K562 (cell line): ENCODE results near the gene IL4I1. TPM values are rescaled to one million over a fixed set of nuclear protein-coding genes. Genes with fewer than 3 reads are reported as not detected.

Source experiments
- BCL6 ChIP-seq: fragments of 250-450 bp; sonication (Bioruptor Pico); IDR thresholded peaks from 2 replicates; pipeline ENCODE4 v1.4.0; 2020
- CEBPG ChIP-seq, 3 experiments: fragments of 200-800 bp in 1 of 3; sonication (Bioruptor generic) in 1 of 3; sonication (generic) in 1 of 3; formaldehyde crosslinking in 1 of 3; IDR thresholded peaks in 2 of 3; conservative IDR thresholded peaks in 1 of 3; 2 replicates each; pipeline versions ENCODE4 v1.6.1 to v1.8.0; 2016 to 2022; ENCODE audit warnings: missing compliant biosample characterization in 2 of 3, missing genetic modification characterization in 2 of 3, mild to moderate bottlenecking in 1 of 3, missing genetic modification reagents in 1 of 3
- EP300 ChIP-seq: IDR thresholded peaks from 2 replicates; pipeline ENCODE4 v1.6.1; 2012; ENCODE audit warnings: low read length, improper control_type of control experiment
- EP400 ChIP-seq: fragments of 450-650 bp; IDR thresholded peaks from 2 replicates; pipeline ENCODE4 v1.6.1; 2017; ENCODE audit warnings: antibody characterized with exemption, mild to moderate bottlenecking, moderate library complexity
- ESRRB ChIP-seq: fragments of 250-450 bp; sonication (Bioruptor Pico); IDR thresholded peaks from 2 replicates; pipeline ENCODE4 v1.5.0; 2020; ENCODE audit warnings: mild to moderate bottlenecking, moderate library complexity, borderline replicate concordance
- IRF2 ChIP-seq: sonication (generic); formaldehyde crosslinking; IDR thresholded peaks from 2 replicates; pipeline ENCODE4 v1.8.1; 2022; ENCODE audit warnings: mild to moderate bottlenecking, missing genetic modification reagents
- KDM1A ChIP-seq, 2 experiments: fragments of 450-650 bp; IDR thresholded peaks; 2 replicates each; pipeline ENCODE4 v1.6.1; 2016; ENCODE audit warnings: mild to moderate bottlenecking in 2 of 2
- MEF2D ChIP-seq: conservative IDR thresholded peaks from 2 replicates; pipeline ENCODE4 v1.6.1; 2016; ENCODE audit warnings: low read depth, missing genetic modification characterization, missing compliant biosample characterization
- MYBL2 ChIP-seq, 2 experiments: fragments of 450-650 bp in 1 of 2; sonication (generic) in 1 of 2; formaldehyde crosslinking in 1 of 2; IDR thresholded peaks; 2 replicates each; pipeline versions ENCODE4 v1.6.1 to v1.8.1; 2017 to 2022; ENCODE audit warnings: borderline replicate concordance in 1 of 2, inconsistent platforms in 1 of 2, low read depth in 1 of 2, mild to moderate bottlenecking in 1 of 2, missing genetic modification reagents in 1 of 2, moderate library complexity in 1 of 2
- PHF8 ChIP-seq: fragments of 200-600 bp; sonication (generic); IDR thresholded peaks from 2 replicates; pipeline ENCODE4 v1.6.1; 2012; ENCODE audit warnings: mixed run types, mild to moderate bottlenecking, inconsistent platforms, low read length, moderate library complexity, borderline replicate concordance
- RUNX1 ChIP-seq: sonication (generic); IDR thresholded peaks from 2 replicates; pipeline ENCODE4 v1.6.1; 2016; ENCODE audit warnings: antibody characterized with exemption, low read depth
- SAP30 ChIP-seq: fragments of 200-600 bp; sonication (generic); IDR thresholded peaks from 2 replicates; pipeline ENCODE4 v1.6.1; 2012; ENCODE audit warnings: borderline replicate concordance, low read depth, mild to moderate bottlenecking, moderate library complexity, low read length, control low read depth, inconsistent platforms; ENCODE audit not compliant: insufficient read depth, poor library complexity, severe bottlenecking
- SMAD4 ChIP-seq: fragments of 250-450 bp; sonication (Bioruptor Pico); conservative IDR thresholded peaks from 2 replicates; pipeline ENCODE4 v1.8.0; 2021; ENCODE audit warnings: inconsistent platforms, mild to moderate bottlenecking, moderate library complexity
- SRSF1 ChIP-seq: fragments of 200-400 bp; formaldehyde crosslinking; IDR thresholded peaks from 2 replicates; pipeline ENCODE4 v1.6.1; 2017; ENCODE audit warnings: mild to moderate bottlenecking, low read depth, low read length, moderate library complexity
- TAF15 ChIP-seq: fragments of 200-400 bp; formaldehyde crosslinking; IDR thresholded peaks from 2 replicates; pipeline ENCODE4 v1.6.1; 2017; ENCODE audit warnings: mild to moderate bottlenecking, low read depth, low read length, moderate library complexity
- TBL1XR1 ChIP-seq, 2 experiments: IDR thresholded peaks; 2 replicates each; pipeline ENCODE4 v1.6.1; 2012; ENCODE audit warnings: improper control_type of control experiment in 2 of 2, low read length in 2 of 2, mild to moderate bottlenecking in 1 of 2
- ZBTB1 ChIP-seq: sonication (generic); formaldehyde crosslinking; IDR thresholded peaks from 2 replicates; pipeline ENCODE4 v1.8.1; 2023; ENCODE audit warnings: missing genetic modification reagents, low read depth, mild to moderate bottlenecking, borderline replicate concordance
- ZNF384 ChIP-seq: IDR thresholded peaks from 2 replicates; pipeline ENCODE4 v1.6.1; 2012; ENCODE audit warnings: low read depth, low read length, improper control_type of control experiment
- polyA plus RNA-seq, 8 experiments: library from polyadenylated mRNA; depleted of rRNA in 4 of 8; stranded (reverse) in 5 of 8; unstranded in 3 of 8; fragments of >200 nt; fragmentation: Nextera tagmentation in 2 of 8; fragmentation: Illumina TruSeq in 1 of 8; extraction: Ambion mirVana in 2 of 8; extraction: Trizol in 1 of 8; gene quantifications; 2 replicates each; pipeline versions ENCODE4 v1.2.1 to v1.2.3, GENCODE V29; 2011 to 2014; ENCODE audit warnings: inconsistent platforms in 1 of 8, missing spikeins in 1 of 8
- total RNA-seq, 7 experiments: library from RNA; depleted of rRNA in 6 of 7; stranded (reverse); fragments of >200 nt in 6 of 7; fragmentation: Illumina TruSeq in 2 of 7; extraction: Trizol in 2 of 7; gene quantifications; 2 replicates each; pipeline versions ENCODE4 v1.2.1 to v1.2.3, GENCODE V29; 2011 to 2021; ENCODE audit warnings: low replicate concordance in 1 of 7
- TF ChIP-seq, protein P1 (sequence below): fragments of 450-650 bp; IDR thresholded peaks from one replicate; pipeline ENCODE4 v1.6.1; 2018; ENCODE audit warnings: mild to moderate bottlenecking, moderate library complexity; ENCODE audit not compliant: partially characterized antibody
- TF ChIP-seq, protein P2 (sequence below): fragments of 250-450 bp; sonication (Bioruptor Pico); IDR thresholded peaks from 2 replicates; pipeline ENCODE4 v1.4.0; 2020; ENCODE audit warnings: mild to moderate bottlenecking, moderate library complexity
- TF ChIP-seq, protein P3 (sequence below): fragments of 250-450 bp; sonication (Bioruptor Pico); IDR thresholded peaks from 2 replicates; pipeline ENCODE4 v1.5.0; 2021

The IL4I1 gene
- total and polyA plus RNA-seq, 9 of the 15 experiments (the other 6 are each of a cell fraction or from before 2014, with no cell fraction given) = 0.06 to 0.95 (median 0.43) TPM; not detected in 2

DNA sequence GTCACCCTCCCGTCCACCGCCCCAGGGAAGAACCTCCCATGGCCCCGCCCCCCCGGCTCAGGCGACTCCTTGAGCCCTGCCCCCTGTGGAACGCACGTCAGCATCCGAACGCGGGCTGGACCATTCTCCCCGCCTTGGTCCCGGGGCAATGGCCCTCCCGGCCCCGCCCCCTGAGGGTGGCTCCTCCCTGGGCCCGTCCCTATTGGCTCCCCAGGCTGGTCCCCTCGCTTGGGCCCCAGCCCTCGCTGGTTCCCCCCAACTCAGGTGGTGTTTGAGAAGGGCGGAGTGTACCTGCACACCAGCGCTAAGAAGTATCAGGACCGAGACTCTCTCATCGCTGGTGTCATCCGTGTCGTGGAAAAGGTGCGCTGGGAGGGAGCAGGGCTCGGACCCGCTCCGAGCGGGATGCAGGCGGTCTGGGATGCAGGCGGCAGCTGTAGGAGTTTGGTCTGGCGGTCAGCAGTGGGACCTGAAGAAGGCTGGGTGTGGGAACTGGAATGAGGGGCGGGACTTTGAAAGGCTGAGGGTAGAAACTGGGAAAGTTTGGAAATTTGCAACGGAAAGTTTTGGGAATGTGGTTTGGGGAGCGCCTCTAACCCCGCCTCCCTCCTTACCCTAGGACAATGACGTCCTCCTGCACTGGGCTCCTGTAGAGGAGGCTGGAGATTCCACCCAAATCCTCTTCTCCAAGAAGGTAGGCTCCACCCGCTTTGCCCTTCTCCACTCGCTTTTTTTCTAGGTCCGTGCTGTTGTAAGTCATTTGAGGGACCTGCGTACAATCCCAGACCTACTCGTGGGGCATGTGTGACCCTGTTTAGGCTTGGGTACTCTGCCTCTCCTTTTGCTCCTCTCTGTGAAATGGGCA, 18.6 kb downstream of the IL4I1 start (continued):
- TF ChIP-seq IRF2 (no peak), ZBTB1 (CRISPR knock-in tag) (no peak), SAP30 (no peak), KDM1A (IDR thresholded peaks at IDR 0.05) (no peak), SMAD4 (CRISPR knock-in tag) (no peak; the same call in 1 of the 2 replicates), MYBL2 (IDR thresholded peaks at IDR 0.05; ENCODE audit: low read depth) (no peak), MYBL2 (CRISPR knock-in tag; IDR thresholded peaks at IDR 0.05; ENCODE audit: borderline replicate concordance) (no peak), TAF15 (no peak), PHF8 (no peak), SRSF1 (no peak), EP400 (no peak; the same call in 1 of the 2 replicates), BCL6 (no peak), RUNX1 (no peak), CEBPG (CRISPR knock-in tag; IDR thresholded peaks at IDR 0.05) (no peak), CEBPG (tag; conservative IDR thresholded peaks at IDR 0.05 in 1 of 2, IDR thresholded peaks at IDR 0.05 in 1 of 2) (no peak), ZNF384 (no peak), MEF2D (tag) (no peak), TBL1XR1 (IDR thresholded peaks at IDR 0.05; ENCODE audit: low read length in 2 of 2) (no peak), ESRRB (CRISPR knock-in tag) (no peak), EP300 (no peak; the same call in 1 of the 2 replicates)
- TF ChIP-seq, protein P1, sequence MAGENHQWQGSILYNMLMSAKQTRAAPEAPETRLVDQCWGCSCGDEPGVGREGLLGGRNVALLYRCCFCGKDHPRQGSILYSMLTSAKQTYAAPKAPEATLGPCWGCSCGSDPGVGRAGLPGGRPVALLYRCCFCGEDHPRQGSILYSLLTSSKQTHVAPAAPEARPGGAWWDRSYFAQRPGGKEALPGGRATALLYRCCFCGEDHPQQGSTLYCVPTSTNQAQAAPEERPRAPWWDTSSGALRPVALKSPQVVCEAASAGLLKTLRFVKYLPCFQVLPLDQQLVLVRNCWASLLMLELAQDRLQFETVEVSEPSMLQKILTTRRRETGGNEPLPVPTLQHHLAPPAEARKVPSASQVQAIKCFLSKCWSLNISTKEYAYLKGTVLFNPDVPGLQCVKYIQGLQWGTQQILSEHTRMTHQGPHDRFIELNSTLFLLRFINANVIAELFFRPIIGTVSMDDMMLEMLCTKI = no peak
- TF ChIP-seq, protein P2, sequence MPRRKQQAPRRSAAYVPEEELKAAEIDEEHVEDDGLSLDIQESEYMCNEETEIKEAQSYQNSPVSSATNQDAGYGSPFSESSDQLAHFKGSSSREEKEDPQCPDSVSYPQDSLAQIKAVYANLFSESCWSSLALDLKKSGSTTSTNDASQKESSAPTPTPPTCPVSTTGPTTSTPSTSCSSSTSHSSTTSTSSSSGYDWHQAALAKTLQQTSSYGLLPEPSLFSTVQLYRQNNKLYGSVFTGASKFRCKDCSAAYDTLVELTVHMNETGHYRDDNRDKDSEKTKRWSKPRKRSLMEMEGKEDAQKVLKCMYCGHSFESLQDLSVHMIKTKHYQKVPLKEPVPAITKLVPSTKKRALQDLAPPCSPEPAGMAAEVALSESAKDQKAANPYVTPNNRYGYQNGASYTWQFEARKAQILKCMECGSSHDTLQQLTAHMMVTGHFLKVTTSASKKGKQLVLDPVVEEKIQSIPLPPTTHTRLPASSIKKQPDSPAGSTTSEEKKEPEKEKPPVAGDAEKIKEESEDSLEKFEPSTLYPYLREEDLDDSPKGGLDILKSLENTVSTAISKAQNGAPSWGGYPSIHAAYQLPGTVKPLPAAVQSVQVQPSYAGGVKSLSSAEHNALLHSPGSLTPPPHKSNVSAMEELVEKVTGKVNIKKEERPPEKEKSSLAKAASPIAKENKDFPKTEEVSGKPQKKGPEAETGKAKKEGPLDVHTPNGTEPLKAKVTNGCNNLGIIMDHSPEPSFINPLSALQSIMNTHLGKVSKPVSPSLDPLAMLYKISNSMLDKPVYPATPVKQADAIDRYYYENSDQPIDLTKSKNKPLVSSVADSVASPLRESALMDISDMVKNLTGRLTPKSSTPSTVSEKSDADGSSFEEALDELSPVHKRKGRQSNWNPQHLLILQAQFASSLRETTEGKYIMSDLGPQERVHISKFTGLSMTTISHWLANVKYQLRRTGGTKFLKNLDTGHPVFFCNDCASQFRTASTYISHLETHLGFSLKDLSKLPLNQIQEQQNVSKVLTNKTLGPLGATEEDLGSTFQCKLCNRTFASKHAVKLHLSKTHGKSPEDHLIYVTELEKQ (CRISPR knock-in tag) = no peak
- TF ChIP-seq, protein P3, sequence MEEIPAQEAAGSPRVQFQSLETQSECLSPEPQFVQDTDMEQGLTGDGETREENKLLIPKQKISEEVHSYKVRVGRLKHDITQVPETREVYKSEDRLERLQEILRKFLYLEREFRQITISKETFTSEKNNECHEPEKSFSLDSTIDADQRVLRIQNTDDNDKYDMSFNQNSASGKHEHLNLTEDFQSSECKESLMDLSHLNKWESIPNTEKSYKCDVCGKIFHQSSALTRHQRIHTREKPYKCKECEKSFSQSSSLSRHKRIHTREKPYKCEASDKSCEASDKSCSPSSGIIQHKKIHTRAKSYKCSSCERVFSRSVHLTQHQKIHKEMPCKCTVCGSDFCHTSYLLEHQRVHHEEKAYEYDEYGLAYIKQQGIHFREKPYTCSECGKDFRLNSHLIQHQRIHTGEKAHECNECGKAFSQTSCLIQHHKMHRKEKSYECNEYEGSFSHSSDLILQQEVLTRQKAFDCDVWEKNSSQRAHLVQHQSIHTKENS (CRISPR knock-in tag) = no peak
